Endothelial cell of umbilical vein (primary cell): ENCODE data around the gene RUNX2.

Experiments used
- EZH2 ChIP-seq: IDR thresholded peaks from 2 replicates; pipeline ENCODE4 v1.6.1; 2012; ENCODE audit warnings: borderline replicate concordance, low read depth, mild to moderate bottlenecking, moderate library complexity, low read length, inconsistent platforms; ENCODE audit not compliant: severe bottlenecking
- FOS ChIP-seq: IDR thresholded peaks from 2 replicates; pipeline ENCODE4 v1.6.1; 2011; ENCODE audit warnings: mild to moderate bottlenecking, low read length, moderate library complexity, borderline replicate concordance; ENCODE audit not compliant: insufficient read depth
- GATA2 ChIP-seq: IDR thresholded peaks from 2 replicates; pipeline ENCODE4 v1.7.0; 2011; ENCODE audit warnings: low read depth, mild to moderate bottlenecking, moderate library complexity, mixed read lengths, low read length; ENCODE audit not compliant: insufficient read length, insufficient read depth
- JUN ChIP-seq: IDR thresholded peaks from 2 replicates; pipeline ENCODE4 v1.6.1; 2011; ENCODE audit warnings: borderline replicate concordance, low read depth; ENCODE audit not compliant: insufficient read length, insufficient read depth
- POLR2A ChIP-seq: IDR thresholded peaks from 2 replicates; pipeline ENCODE4 v1.6.1; 2012; ENCODE audit warnings: low read depth, mild to moderate bottlenecking, control low read depth, low read length
- POLR2AphosphoS5 ChIP-seq: IDR thresholded peaks from 2 replicates; pipeline ENCODE4 v1.6.1; 2012; ENCODE audit warnings: low read depth, mild to moderate bottlenecking, control low read depth, low read length, moderate library complexity; ENCODE audit not compliant: insufficient read depth
- TF ChIP-seq, protein P1 (sequence below), 2 donors: IDR thresholded peaks; 1 replicate in 1 of 2; 2 replicates in 1 of 2; pipeline ENCODE4 v1.5.1; 2011; ENCODE audit warnings: low read length in 2 of 2, mild to moderate bottlenecking in 2 of 2, moderate library complexity in 2 of 2, control low read depth in 1 of 2, inconsistent platforms in 1 of 2, low read depth in 1 of 2; ENCODE audit not compliant: insufficient read depth in 1 of 2; ENCODE audit errors: extremely low read depth in 1 of 2
- TF ChIP-seq, protein P2 (sequence below): IDR thresholded peaks from 2 replicates; pipeline ENCODE4 v1.6.1; 2011; ENCODE audit not compliant: insufficient read depth, insufficient read length

DNA sequence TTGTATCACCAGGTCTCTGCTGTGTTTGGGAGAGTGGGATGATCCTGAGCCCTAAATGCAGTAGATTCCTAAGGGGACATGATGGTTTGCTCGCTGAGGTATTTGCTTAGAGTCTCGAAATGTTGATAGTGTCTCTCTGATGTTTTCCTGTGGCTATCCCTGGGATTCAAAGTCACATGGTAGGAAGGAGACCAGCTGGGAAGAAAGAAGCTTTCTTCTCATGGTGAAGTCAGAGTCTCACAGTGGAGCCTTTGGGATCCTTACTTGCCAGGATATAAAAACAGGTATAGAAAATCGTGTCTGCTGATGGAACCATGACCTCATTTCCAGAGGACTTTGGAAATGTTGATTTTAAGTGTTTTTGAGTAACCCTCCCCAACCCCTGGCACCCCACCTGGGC lies 308.9 kb downstream of the RUNX2 start:
- no peak for TF ChIP-seq POLR2AphosphoS5
- no peak for TF ChIP-seq POLR2A
- TF ChIP-seq GATA2, result no peak
- TF ChIP-seq, protein P1, sequence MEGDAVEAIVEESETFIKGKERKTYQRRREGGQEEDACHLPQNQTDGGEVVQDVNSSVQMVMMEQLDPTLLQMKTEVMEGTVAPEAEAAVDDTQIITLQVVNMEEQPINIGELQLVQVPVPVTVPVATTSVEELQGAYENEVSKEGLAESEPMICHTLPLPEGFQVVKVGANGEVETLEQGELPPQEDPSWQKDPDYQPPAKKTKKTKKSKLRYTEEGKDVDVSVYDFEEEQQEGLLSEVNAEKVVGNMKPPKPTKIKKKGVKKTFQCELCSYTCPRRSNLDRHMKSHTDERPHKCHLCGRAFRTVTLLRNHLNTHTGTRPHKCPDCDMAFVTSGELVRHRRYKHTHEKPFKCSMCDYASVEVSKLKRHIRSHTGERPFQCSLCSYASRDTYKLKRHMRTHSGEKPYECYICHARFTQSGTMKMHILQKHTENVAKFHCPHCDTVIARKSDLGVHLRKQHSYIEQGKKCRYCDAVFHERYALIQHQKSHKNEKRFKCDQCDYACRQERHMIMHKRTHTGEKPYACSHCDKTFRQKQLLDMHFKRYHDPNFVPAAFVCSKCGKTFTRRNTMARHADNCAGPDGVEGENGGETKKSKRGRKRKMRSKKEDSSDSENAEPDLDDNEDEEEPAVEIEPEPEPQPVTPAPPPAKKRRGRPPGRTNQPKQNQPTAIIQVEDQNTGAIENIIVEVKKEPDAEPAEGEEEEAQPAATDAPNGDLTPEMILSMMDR (IDR thresholded peaks at IDR 0.05; ENCODE audit: extremely low read depth in 1 of 2, insufficient read depth in 1 of 2, low read depth in 1 of 2, low read length in 2 of 2), result no peak
- no peak for TF ChIP-seq JUN
- no peak for TF ChIP-seq EZH2
- TF ChIP-seq FOS, result no peak
- TF ChIP-seq, protein P2, sequence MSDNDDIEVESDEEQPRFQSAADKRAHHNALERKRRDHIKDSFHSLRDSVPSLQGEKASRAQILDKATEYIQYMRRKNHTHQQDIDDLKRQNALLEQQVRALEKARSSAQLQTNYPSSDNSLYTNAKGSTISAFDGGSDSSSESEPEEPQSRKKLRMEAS, result no peak
